Measurements from ENCODE around the gene SIGLEC12.

Gene SIGLEC12

GRCh38 chr19:51501594-51502263 is at the start of gene SIGLEC12:
Gene SIGLEC12 (minus strand): TSS chr19:51501800. CDS start chr19:51501733, 67 bp downstream.
- DNase-seq (ENCODE audit: low read depth), result no peak

DNA sequence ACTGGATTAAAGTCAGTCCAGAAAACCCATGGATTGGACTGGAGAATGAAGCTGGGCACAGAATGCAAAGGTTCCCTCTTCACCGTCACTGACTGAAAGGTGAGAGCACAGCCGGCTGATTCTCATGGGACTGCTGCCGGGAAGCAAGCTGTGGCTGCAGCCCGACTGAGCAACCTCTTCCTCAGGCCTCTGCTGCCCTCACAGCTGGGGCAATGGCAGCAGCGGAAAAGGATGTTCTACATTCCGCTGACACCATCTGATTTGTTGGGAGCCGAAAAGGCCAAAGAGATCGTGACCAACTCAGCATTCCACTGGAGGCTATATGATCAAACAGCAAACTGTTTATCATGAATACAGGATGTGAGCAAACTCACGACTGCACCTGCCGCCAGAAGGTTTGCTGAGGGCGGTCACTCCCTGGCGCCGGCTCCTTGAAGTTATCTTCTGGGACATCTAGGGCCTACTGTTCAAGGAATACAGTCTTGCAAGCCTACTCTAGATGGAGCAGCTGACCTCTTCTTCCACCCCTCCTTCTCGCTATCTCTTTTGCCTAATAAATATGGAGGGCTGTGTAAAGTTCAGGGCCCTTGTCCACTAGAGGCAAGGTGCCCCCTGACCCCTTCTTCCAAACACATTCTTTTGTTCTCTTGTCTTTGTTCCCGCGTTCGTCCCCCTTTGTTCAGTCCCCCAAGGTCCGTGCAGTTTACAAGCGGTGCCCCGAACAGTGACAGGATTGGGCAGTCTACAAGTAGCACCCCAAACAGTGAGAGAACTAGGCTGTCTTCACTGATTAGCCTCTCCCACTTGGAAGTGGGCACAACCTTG is 49.5 kb upstream of the SIGLEC12 start:
- no peak for DNase-seq (ENCODE audit: low read depth)

GRCh38 chr19:51549533-51550324 is 48.1 kb upstream of the SIGLEC12 start:
- no peak for DNase-seq (ENCODE audit: low read depth)

DNA sequence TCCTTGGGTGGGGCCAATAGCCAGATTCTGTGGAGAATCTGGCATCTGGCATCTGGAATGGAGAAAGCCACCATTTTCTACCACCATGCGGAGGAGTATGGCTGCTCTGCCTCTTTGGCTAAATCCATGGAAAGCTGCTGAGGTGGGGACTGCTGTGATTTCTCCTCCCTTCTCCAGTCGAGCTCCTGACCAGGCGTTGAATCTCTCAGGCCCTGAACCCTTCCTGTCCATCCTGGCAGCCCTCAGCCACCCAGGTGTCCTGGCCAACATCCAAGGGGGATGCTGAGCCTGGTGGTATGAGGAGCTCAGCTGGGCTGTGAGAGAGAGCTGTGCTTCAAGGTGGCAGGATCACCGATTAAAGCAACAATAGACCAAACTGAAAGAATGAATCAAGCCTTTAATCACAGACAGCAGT is 47.3 kb upstream of the SIGLEC12 start:
- no peak for DNase-seq (ENCODE audit: low read depth)

DNA sequence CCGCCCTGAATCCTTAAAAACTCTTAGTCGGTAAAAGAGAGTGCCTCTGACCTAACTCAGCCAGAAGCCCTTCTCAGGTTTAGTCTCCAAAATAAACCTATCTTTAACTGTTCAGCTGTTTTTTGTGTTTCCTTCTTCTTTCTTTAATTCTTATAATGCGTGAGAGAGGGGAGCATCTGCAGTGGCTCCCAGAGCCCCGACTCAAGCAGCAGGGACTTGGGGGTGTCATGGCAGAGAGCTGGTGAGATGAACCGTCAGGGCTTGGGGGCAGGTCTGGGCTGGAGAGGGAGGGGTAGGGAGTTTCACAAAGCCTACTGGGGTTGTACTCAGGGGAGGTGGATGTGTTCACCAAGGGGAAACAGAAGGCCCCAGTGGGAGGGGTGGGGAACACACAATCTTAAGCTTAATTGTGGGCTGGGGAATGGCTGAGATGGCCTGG is 46.6 kb upstream of the SIGLEC12 start:
- DNase-seq (ENCODE audit: low read depth), result no peak

- no peak for DNase-seq (ENCODE audit: low read depth)
Measured at GRCh38 chr19:51547397-51548212, 46.0 kb upstream of the SIGLEC12 start.

GRCh38 chr19:51546650-51547396 is 45.2 kb upstream of the SIGLEC12 start:
- DNase-seq (ENCODE audit: low read depth), result no peak

DNA sequence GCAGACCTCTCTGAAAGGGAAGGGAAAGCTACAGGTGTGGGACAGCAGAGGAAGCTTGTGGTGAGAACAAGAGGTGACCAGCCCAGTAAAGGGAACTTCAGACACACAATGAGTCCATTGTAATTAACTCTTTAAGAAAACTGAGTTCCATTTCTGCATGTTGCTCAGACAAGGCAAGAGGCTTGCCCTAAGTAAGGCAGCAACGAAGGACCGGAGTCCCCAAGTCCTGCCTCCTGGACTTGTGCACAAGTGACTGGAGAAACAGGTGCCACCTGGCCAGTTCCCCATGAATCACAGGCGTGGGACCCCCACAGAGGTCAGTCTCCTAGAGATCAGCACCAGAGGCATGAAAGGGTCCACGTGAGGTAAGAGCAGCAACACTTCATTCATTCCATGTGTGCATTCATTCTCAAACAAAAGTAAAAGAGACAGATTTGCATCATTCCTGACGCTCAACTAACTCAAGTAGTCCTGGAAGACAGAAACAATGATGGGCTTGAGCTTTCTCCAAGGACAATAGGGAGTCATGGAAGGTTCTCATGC is 44.6 kb upstream of the SIGLEC12 start:
- no peak for DNase-seq (ENCODE audit: low read depth)

GRCh38 chr19:51544038-51544437 is 42.4 kb upstream of the SIGLEC12 start:
- DNase-seq (ENCODE audit: low read depth), result no peak

DNA sequence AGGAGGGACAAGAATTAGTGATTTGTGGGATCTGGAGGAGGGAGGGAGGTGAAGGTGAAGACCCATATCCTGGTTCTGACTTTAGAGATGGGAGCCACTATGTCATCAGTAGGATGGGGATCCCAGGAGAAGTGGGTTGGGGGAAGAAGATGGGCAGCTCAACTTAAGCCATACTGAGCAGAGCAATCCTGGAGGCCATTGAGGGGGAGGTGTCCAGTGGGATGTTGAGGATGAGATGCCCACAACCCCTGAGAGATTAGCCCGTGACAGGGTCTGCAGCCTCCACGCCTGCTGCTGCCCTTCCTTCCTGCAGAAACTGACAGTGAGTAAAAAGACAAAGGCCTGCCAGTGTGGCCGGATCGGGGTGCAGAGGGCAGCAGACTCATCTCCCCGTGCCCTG is 41.1 kb upstream of the SIGLEC12 start:
- no peak for DNase-seq (ENCODE audit: low read depth)

GRCh38 chr19:51541458-51542357 is 40.1 kb upstream of the SIGLEC12 start:
- DNase-seq (ENCODE audit: low read depth), result no peak

- DNase-seq (ENCODE audit: low read depth), result no peak
Measured at GRCh38 chr19:51539821-51540366, 38.3 kb upstream of the SIGLEC12 start.

DNA sequence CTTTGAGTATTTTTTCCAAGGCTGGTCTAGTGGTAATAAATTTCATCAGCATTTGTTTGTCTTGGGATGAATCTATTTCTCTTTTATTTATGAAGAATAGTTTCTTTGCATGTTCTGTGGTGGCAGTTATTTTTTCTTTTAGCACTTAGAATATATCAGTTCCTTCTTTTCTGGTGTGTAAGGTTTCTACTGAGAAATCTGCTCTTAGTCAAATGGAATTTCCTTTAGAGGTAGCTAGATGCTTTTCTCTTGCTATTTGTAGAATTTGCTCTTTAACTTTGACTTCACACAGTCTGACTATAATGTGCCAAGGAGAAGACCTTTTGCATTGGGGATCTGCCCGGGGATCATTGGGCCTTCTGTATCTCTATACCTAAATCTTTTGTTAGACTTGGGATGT is 33.9 kb upstream of the SIGLEC12 start:
- no peak for DNase-seq (ENCODE audit: low read depth)

DNA sequence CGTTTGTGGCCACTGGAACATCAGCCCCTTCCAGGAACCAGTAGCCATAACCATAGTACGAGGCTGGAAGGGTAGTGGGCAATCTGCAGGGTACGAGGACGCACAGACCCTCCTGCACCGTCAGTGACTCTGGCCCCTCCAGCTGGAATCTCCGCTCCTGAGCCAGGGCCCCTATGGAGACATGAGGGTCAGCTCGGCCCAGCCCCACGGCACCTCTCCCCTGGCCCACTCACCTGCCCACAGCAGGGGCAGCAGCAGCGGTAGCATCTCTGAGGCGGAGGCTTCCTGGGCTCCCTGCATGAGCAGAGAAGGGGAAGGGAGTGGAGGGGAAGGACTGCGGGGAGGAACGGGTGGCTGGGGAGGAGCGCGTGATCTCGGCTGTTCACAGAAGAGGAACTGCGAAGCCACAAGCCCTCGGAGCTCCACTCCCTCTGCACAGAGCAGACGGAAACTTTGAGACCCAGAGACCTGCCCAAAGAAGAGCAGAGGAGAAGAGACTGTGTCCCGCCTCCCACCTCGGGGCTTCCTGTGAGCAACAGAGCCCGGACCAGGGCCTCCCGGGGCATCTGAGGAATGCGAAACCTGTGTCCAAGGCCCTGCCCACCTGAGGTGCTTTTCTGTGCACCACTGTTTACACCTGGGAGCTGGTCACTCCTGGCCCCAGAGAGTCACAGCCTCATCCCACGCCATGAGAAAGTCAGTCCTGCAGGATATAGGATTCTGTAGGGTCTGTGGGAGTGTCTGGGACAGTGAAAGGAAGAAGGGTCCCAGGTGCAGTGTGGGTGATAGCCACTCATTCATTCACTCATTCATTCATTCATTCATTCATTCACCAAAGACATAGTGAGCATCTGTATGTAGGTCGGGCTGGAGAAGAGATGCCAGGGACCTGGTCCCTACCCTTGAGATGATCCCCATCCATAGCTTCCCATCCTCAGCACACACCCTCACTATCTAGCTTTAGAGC is 30.0 kb upstream of the SIGLEC12 start, which contains the start of gene SIGLEC6:
TSS of gene SIGLEC6 (minus strand) at position 322 of the 967 bp plus-strand sequence. CDS start at position 300, 22 bp downstream.
- no peak for DNase-seq (ENCODE audit: low read depth)

DNA sequence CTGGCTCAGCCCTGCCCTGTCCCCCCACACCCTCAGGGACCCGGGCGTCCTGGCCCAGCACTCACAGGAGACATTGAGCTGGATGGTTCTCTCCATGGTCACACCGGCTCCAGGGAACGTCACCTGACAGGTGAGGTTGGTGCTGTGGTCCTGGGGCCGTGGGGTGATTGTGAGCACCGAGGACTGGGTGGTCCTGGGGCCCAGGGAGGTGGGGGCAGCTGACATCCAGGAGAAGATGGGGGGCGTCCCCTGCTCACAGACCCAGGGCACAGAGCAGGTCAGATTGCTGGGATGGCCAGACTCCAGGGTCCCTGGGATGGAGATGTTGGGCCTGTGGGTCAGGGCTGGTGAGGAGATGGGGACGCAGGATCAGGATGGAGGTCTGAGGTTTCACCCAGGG is 29.0 kb upstream of the SIGLEC12 start:
- DNase-seq (ENCODE audit: low read depth), result no peak

DNA sequence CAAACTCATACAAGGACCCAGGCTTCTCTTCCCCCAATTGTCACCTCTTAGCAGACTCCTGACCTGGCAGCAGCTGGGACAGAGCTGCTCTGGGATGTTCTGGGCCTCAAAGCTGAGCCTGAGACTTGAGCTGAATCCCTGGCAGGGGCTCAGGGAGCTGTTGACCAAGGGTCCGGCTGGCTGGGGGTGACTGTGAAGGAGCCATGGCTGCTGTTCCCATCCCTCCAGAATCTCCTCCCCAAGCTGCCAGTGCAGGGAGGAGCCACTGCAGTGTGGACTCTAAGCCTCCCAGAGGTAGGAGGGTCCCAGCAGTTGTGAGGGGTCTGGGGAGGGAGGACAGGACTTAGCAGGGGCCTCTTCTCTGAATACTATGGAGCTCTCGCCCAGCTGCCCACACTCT is 27.7 kb upstream of the SIGLEC12 start:
- DNase-seq (ENCODE audit: low read depth), result no peak

DNA sequence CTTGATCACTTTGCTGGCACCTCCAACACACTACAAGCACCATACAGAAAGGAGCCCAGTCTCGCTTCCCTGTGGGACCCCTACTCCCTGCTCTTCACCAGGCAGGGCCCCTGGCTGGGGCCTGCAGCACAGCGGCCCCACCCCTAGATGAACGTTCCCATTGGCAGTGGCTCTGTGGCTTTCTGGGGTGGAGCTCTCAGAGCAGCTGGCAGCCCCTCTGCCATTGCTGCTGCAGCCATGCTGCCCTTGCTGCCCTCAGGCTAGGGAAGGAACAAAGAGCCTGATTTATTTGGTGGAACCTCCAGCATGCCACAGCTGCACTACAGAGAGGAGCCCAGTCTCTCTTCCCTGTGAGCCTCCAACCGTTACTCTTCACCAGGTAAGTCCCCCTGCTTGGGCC is 24.1 kb upstream of the SIGLEC12 start:
- no peak for DNase-seq (ENCODE audit: low read depth)

GRCh38 chr19:51524666-51525264 is 23.2 kb upstream of the SIGLEC12 start:
- DNase-seq (ENCODE audit: low read depth), result no peak
